Natural killer cell (primary cell): Measurements from ENCODE around the gene BANF1. TPM values are rescaled to one million over a fixed set of nuclear protein-coding genes. Genes with fewer than 3 reads are reported as not detected.

Source experiments
- ATAC-seq, 3 donors: fragments of 150-1000 bp in 2 of 3; fragments of 200-7000 bp in 1 of 3; cut with Tn5 transposase; 1 replicate in 1 of 3; 2 replicates in 2 of 3; pipeline ENCODE4 v1.10.0; 2021; ENCODE audit warnings: mild to moderate bottlenecking in 2 of 3, moderate library complexity in 2 of 3
- DNase-seq, 2 donors: peaks; one replicate each; pipeline versions ENCODE4 v3.0.0 to v3.0.0-alpha.2; 2013 to 2021; ENCODE audit warnings: mixed read lengths in 1 of 2
- H3K27ac ChIP-seq: one replicate; pipeline ENCODE4 v1.5.1; 2013; ENCODE audit warnings: mild to moderate bottlenecking, low read length
- H3K27me3 ChIP-seq: one replicate; pipeline ENCODE4 v1.6.1; 2013; ENCODE audit warnings: low read length; ENCODE audit not compliant: control insufficient read depth, insufficient read depth
- H3K36me3 ChIP-seq: one replicate; pipeline ENCODE4 v1.6.1; 2013; ENCODE audit warnings: low read length; ENCODE audit not compliant: control insufficient read depth, insufficient read depth
- H3K4me1 ChIP-seq: one replicate; pipeline ENCODE4 v1.6.1; 2013; ENCODE audit warnings: low read length; ENCODE audit not compliant: control insufficient read depth, insufficient read depth
- H3K4me3 ChIP-seq: one replicate; pipeline ENCODE4 v1.5.1; 2013; ENCODE audit warnings: low read length
- H3K9me3 ChIP-seq: one replicate; pipeline ENCODE4 v1.6.1; 2013; ENCODE audit warnings: low read length; ENCODE audit not compliant: control insufficient read depth, insufficient read depth
- H3K27ac Mint-ChIP-seq, 2 donors: one replicate each; pipeline ENCODE4 v1.8.0; 2022; ENCODE audit warnings: mild to moderate bottlenecking in 2 of 2, mixed read lengths in 2 of 2, moderate library complexity in 1 of 2
- H3K27me3 Mint-ChIP-seq, 2 donors: one replicate each; pipeline ENCODE4 v1.8.0; 2022; ENCODE audit warnings: low read depth in 2 of 2, mixed read lengths in 2 of 2
- H3K36me3 Mint-ChIP-seq: one replicate; pipeline ENCODE4 v1.8.0; 2022; ENCODE audit warnings: mixed read lengths
- H3K4me1 Mint-ChIP-seq, 2 donors: one replicate each; pipeline ENCODE4 v1.8.0; 2022; ENCODE audit warnings: mixed read lengths in 2 of 2
- H3K4me3 Mint-ChIP-seq: one replicate; pipeline ENCODE4 v1.8.0; 2022; ENCODE audit warnings: mild to moderate bottlenecking, moderate library complexity, mixed read lengths
- H3K9me3 Mint-ChIP-seq, 2 donors: one replicate each; pipeline ENCODE4 v1.8.0; 2022; ENCODE audit warnings: mixed read lengths in 2 of 2
- WGBS: methylation state at CpG from one replicate; pipeline ENCODE4 v1.1.7; 2013; ENCODE audit warnings: missing lambda C conversion rate; ENCODE audit not compliant: insufficient coverage; 5-methylcytosine and 5-hydroxymethylcytosine counted together
- intact Hi-C: fragments of 100-400 bp; cut with micrococcal nuclease; formaldehyde crosslinking; loops from one replicate; pipeline ENCODE4 v1.14.2; 2022
- total RNA-seq, 4 donors: library from RNA; stranded (reverse); fragments of 120-200 nt in 1 of 4; gene quantifications; one replicate each; pipeline versions ENCODE4 v1.2.3 to v1.2.4, GENCODE V29; 2013 to 2022
- TF ChIP-seq, protein P1 (sequence below): fragments of 200-600 bp; IDR thresholded peaks from one replicate; pipeline ENCODE4 v1.8.0; 2022; ENCODE audit warnings: antibody characterized with exemption

BANF1 gene
- total RNA-seq, 3 donors from 2014 or later (not counting 1 experiment from before 2014, with no cell fraction given), result 87.8 to 107 (median 90.4) TPM

DNA sequence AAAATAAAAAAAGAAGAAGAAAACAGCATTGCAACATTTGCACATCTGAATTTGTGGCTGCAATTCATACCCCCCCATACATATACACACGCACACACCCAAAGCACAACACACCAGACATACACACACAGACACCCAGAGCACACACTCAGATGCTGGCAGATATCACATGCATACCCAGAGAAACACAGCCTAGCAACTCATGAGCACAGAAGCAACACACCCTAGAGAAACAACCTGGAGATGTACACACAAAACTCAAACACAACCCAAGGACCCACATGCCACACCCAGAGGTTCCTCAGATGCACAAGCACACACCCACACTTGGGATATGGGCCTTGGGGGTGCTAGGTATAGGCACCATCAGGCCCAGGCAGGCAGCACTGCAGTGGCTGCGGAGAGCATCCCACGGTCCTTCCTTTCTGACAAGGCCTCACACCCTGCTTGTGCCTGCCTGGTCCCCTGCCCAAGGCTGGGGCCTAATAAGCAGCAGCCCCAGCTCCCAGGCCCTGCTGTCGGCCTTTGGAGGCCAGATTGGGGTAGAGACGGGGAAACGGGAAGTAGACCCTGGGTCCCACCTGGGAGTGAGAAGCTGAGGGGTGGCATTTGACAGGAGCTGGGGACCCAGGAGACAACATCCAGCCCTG is 12.6 kb downstream of the BANF1 start:
- H3K4me3 ChIP-seq, result no peak overlapping the region
- DNase-seq (no peak), ATAC-seq (no peak)
- H3K36me3 ChIP-seq, result no peaks in the 10 kb centered on the region
- TF ChIP-seq, protein P1, sequence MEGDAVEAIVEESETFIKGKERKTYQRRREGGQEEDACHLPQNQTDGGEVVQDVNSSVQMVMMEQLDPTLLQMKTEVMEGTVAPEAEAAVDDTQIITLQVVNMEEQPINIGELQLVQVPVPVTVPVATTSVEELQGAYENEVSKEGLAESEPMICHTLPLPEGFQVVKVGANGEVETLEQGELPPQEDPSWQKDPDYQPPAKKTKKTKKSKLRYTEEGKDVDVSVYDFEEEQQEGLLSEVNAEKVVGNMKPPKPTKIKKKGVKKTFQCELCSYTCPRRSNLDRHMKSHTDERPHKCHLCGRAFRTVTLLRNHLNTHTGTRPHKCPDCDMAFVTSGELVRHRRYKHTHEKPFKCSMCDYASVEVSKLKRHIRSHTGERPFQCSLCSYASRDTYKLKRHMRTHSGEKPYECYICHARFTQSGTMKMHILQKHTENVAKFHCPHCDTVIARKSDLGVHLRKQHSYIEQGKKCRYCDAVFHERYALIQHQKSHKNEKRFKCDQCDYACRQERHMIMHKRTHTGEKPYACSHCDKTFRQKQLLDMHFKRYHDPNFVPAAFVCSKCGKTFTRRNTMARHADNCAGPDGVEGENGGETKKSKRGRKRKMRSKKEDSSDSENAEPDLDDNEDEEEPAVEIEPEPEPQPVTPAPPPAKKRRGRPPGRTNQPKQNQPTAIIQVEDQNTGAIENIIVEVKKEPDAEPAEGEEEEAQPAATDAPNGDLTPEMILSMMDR, result no peak
- peaks cover 6% of the 10 kb centered on the region for H3K4me1 ChIP-seq
- peaks cover 2 to 12% of the 10 kb centered on the region in 2 donors for H3K4me1 Mint-ChIP-seq
- no peaks in the 10 kb centered on the region for H3K9me3 Mint-ChIP-seq
- intact Hi-C loops, result no loop called here
- no peaks in the 10 kb centered on the region for H3K9me3 ChIP-seq
- 89% methylated on average over 6 of the region's 6 CpGs for WGBS
- no peak overlapping the region for H3K4me3 Mint-ChIP-seq
- H3K27me3 ChIP-seq, result peaks cover 18% of the 10 kb centered on the region
- no peak overlapping the region for H3K27ac Mint-ChIP-seq
- H3K27me3 Mint-ChIP-seq, result peaks cover 4 to 7% of the 10 kb centered on the region in 2 donors
- H3K36me3 Mint-ChIP-seq, result no peaks in the 10 kb centered on the region
- H3K27ac ChIP-seq, result no peak overlapping the region

DNA sequence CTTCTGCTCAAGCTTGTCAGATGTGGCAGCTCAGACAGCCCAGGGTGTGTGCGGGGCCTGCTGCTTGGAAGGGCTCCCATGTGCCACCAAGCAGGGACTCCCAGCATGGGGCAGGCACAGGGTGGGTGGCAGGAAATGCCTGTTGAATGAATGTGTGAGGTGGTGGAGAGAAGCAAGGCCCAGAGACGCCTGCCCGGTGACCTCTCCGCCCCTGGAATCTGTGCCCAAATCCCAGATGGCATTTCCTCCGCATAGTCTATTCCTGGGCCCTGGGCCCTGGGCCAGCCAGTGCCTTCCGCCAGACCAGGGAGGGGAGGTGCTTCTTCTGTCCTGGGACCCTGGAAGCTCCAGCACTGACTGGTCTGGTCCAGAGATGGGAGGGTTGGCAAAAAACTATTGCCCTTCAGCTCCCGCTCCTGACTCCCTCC is 13.2 kb downstream of the BANF1 start:
- no peak overlapping the region for H3K27ac ChIP-seq
- no peak overlapping the region for H3K4me3 ChIP-seq
- H3K4me1 ChIP-seq, result peaks cover 12% of the 10 kb centered on the region
- TF ChIP-seq, protein P1, result no peak
- WGBS, result 97% methylated on average over 7 of the region's 7 CpGs
- peaks cover under 1 to 2% of the 10 kb centered on the region in 2 donors for H3K27me3 Mint-ChIP-seq
- ATAC-seq (no peak), DNase-seq (no peak)
- H3K27me3 ChIP-seq, result peaks cover 18% of the 10 kb centered on the region
- H3K9me3 ChIP-seq, result no peaks in the 10 kb centered on the region
- no peaks in the 10 kb centered on the region for H3K36me3 ChIP-seq
- H3K4me1 Mint-ChIP-seq, result peaks cover 7 to 13% of the 10 kb centered on the region in 2 donors
- no peaks in the 10 kb centered on the region for H3K36me3 Mint-ChIP-seq
- H3K9me3 Mint-ChIP-seq, result no peaks in the 10 kb centered on the region
- H3K4me3 Mint-ChIP-seq, result no peak overlapping the region
- H3K27ac Mint-ChIP-seq, result no peak overlapping the region
- intact Hi-C loops, result no loop called here

DNA sequence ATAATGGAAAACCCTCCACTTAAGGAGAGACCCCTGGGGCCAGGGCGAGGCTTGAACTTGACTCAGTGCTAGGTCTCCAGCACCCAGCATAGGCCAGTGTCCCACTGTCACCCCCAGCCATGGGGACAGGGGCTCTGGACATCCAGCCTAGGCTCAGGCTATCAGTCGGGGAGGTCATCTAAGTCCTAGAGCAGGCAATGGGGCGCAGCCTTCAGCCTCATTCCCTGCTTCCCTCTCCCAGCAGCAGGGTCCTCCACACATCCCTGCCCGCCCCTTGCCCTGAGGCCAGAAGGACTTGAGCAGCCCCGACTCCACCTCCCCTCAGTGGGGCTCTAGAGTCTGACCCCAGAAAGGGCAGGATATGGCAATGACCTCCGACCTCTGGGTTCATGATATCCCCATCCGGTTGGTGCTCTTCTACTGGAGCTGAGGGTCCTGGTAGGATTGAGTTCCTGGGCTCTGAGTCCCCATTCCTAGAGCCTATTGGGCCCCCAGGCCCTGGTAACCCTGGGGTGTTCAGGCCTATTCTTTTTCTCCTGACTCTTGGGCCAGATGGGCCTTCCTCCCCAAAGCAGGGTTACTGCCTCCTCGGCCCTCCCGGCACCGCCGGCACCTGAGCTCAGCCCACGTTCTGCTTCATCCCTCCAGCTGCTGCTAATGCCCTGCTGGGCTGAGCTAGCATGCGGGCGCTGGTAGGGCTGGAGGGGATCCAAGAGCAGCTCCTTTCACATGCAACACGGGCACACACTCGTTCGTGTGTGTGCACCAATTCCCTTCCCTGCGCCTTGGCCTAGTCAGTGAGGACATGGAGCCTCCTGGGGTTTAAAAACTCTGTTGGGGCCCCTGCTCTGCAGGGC is 13.9 kb downstream of the BANF1 start:
- TF ChIP-seq, protein P1, result no peak
- no peaks in the 10 kb centered on the region for H3K9me3 ChIP-seq
- H3K4me3 Mint-ChIP-seq, result no peak overlapping the region
- ATAC-seq (no peak), DNase-seq (no peak)
- 92% methylated on average over 18 of the region's 18 CpGs for whole genome bisulfite sequencing
- no peaks in the 10 kb centered on the region for H3K36me3 ChIP-seq
- no peak overlapping the region for H3K27ac ChIP-seq
- H3K4me3 ChIP-seq, result no peak overlapping the region
- H3K27me3 ChIP-seq, result peaks cover 15% of the 10 kb centered on the region
- H3K9me3 Mint-ChIP-seq, result no peaks in the 10 kb centered on the region
- peaks cover 13 to 20% of the 10 kb centered on the region in 2 donors for H3K4me1 Mint-ChIP-seq
- peaks cover 18% of the 10 kb centered on the region for H3K4me1 ChIP-seq
- no peaks in the 10 kb centered on the region for H3K27me3 Mint-ChIP-seq
- intact Hi-C loops, result no loop called here
- peak overlapping the region in 1 of 2 donors; percentile 70 for H3K27ac Mint-ChIP-seq
- no peaks in the 10 kb centered on the region for H3K36me3 Mint-ChIP-seq
